Endothelial cell of umbilical vein (primary cell): ENCODE data around the gene PDE10A. TPM values are rescaled to one million over a fixed set of nuclear protein-coding genes. Genes with fewer than 3 reads are reported as not detected.

Experiments used
- BruUV-seq: library from RNA; stranded (reverse); fragments of 400-500 nt; replicated peaks from 2 replicates; lab custom pipeline; 2021; lab: Mats Ljungman, UMichigan
- CTCF ChIA-PET: fragments of 300-600, 350-600 bp; sonication (Branson Sonifier 250); formaldehyde crosslinking; loops from one replicate; lab custom pipeline; 2021; ENCODE audit warnings: antibody characterized with exemption, inconsistent platforms; lab: Charles Lee
- POLR2A ChIA-PET: fragments of 300-600, 350-600 bp; sonication (Branson Sonifier 250); formaldehyde crosslinking; loops from one replicate; lab custom pipeline; 2021; ENCODE audit warnings: antibody characterized with exemption, inconsistent platforms; lab: Charles Lee
- DNase-seq: peaks from one replicate; pipeline ENCODE4 v3.0.0-alpha.2; 2011; ENCODE audit warnings: low read depth, low spot score
- FAIRE-seq: peaks from 2 replicates; lab custom pipeline; 2011; peaks lifted over from hg19 to GRCh38; lab: Jason Lieb, UNC
- H2AFZ ChIP-seq: 2 replicates; pipeline ENCODE4 v1.6.0; 2012; ENCODE audit warnings: low read depth, low read length, control low read depth, inconsistent platforms
- H3K27ac ChIP-seq: 2 replicates; pipeline ENCODE4 v1.5.1; 2011; ENCODE audit warnings: low read depth, mild to moderate bottlenecking, control low read depth, low read length, moderate library complexity; ENCODE audit not compliant: insufficient read depth
- H3K27me3 ChIP-seq, 2 experiments: 2 replicates each; pipeline versions ENCODE4 v1.6.0 to v1.6.1; 2011; ENCODE audit warnings: low read length in 2 of 2, mixed read lengths in 1 of 2; ENCODE audit not compliant: control insufficient read depth in 2 of 2, insufficient read depth in 2 of 2
- H3K36me3 ChIP-seq, 2 experiments: 2 replicates in 1 of 2; 3 replicates in 1 of 2; pipeline ENCODE4 v1.5.1; 2011; ENCODE audit warnings: low read length in 2 of 2, mild to moderate bottlenecking in 1 of 2, moderate library complexity in 1 of 2; ENCODE audit not compliant: control insufficient read depth in 2 of 2, insufficient read depth in 2 of 2; ENCODE audit errors: extremely low read depth in 1 of 2
- H3K4me1 ChIP-seq: 3 replicates; pipeline ENCODE4 v1.5.1; 2011; ENCODE audit warnings: mild to moderate bottlenecking, low read length; ENCODE audit not compliant: control insufficient read depth, insufficient read depth; ENCODE audit errors: extremely low read depth
- H3K4me2 ChIP-seq: 2 replicates; pipeline ENCODE4 v1.6.1; 2011; ENCODE audit warnings: low read length, control low read depth, mixed read lengths; ENCODE audit not compliant: insufficient read depth
- H3K4me3 ChIP-seq, 3 experiments: fragments of 200-600 bp in 1 of 3; sonication (generic), shearing (Covaris generic) in 1 of 3; replicated peaks in 1 of 3; 2 replicates each; pipeline ENCODE4 v1.5.1; 2011 to 2016; ENCODE audit warnings: control low read depth in 3 of 3, low read length in 3 of 3, mild to moderate bottlenecking in 2 of 3, inconsistent platforms in 1 of 3, low read depth in 1 of 3, moderate library complexity in 1 of 3; ENCODE audit not compliant: insufficient read depth in 1 of 3
- H3K79me2 ChIP-seq: 2 replicates; pipeline ENCODE4 v1.6.0; 2012; ENCODE audit warnings: low read length, inconsistent platforms; ENCODE audit not compliant: control insufficient read depth, insufficient read depth
- H3K9ac ChIP-seq: replicated peaks from 2 replicates; pipeline ENCODE3; 2011; ENCODE audit warnings: low read length, control low read depth; ENCODE audit not compliant: insufficient read depth; ENCODE audit errors: extremely low read depth
- H3K9me1 ChIP-seq: replicated peaks from 3 replicates; pipeline ENCODE4 v1.6.0; 2011; ENCODE audit warnings: mild to moderate bottlenecking, low read length; ENCODE audit not compliant: control insufficient read depth, insufficient read depth; ENCODE audit errors: extremely low read depth
- H3K9me3 ChIP-seq: replicated peaks from 2 replicates; pipeline ENCODE4 v1.5.1; 2012; ENCODE audit warnings: low read length, inconsistent platforms; ENCODE audit not compliant: control insufficient read depth, insufficient read depth
- H4K20me1 ChIP-seq: replicated peaks from 2 replicates; pipeline ENCODE3; 2011; ENCODE audit warnings: mild to moderate bottlenecking, low read length; ENCODE audit not compliant: control insufficient read depth, insufficient read depth; ENCODE audit errors: extremely low read depth
- CTCF ChIP-seq, 2 donors: IDR thresholded peaks; 1 replicate in 1 of 2; 2 replicates in 1 of 2; pipeline ENCODE4 v1.5.1; 2011; ENCODE audit warnings: low read length in 2 of 2, mild to moderate bottlenecking in 2 of 2, moderate library complexity in 2 of 2, control low read depth in 1 of 2, inconsistent platforms in 1 of 2, low read depth in 1 of 2; ENCODE audit not compliant: insufficient read depth in 1 of 2; ENCODE audit errors: extremely low read depth in 1 of 2
- EZH2 ChIP-seq: IDR thresholded peaks from 2 replicates; pipeline ENCODE4 v1.6.1; 2012; ENCODE audit warnings: borderline replicate concordance, low read depth, mild to moderate bottlenecking, moderate library complexity, low read length, inconsistent platforms; ENCODE audit not compliant: severe bottlenecking
- FOS ChIP-seq: IDR thresholded peaks from 2 replicates; pipeline ENCODE4 v1.6.1; 2011; ENCODE audit warnings: mild to moderate bottlenecking, low read length, moderate library complexity, borderline replicate concordance; ENCODE audit not compliant: insufficient read depth
- GATA2 ChIP-seq: IDR thresholded peaks from 2 replicates; pipeline ENCODE4 v1.7.0; 2011; ENCODE audit warnings: low read depth, mild to moderate bottlenecking, moderate library complexity, mixed read lengths, low read length; ENCODE audit not compliant: insufficient read length, insufficient read depth
- JUN ChIP-seq: IDR thresholded peaks from 2 replicates; pipeline ENCODE4 v1.6.1; 2011; ENCODE audit warnings: borderline replicate concordance, low read depth; ENCODE audit not compliant: insufficient read length, insufficient read depth
- MAX ChIP-seq: IDR thresholded peaks from 2 replicates; pipeline ENCODE4 v1.6.1; 2011; ENCODE audit not compliant: insufficient read depth, insufficient read length
- MYC ChIP-seq: IDR thresholded peaks from one replicate; pipeline ENCODE4 v1.6.1; 2011; ENCODE audit warnings: mild to moderate bottlenecking, low read depth, low read length
- POLR2AphosphoS5 ChIP-seq: IDR thresholded peaks from 2 replicates; pipeline ENCODE4 v1.6.1; 2012; ENCODE audit warnings: low read depth, mild to moderate bottlenecking, control low read depth, low read length, moderate library complexity; ENCODE audit not compliant: insufficient read depth
- dilution Hi-C: fragments of 300-500 bp; cut with MboI; formaldehyde crosslinking; loops from one replicate; pipeline ENCODE4 v1.15.0; 2019; ENCODE audit warnings: low sequenced_read_pairs; ENCODE audit not compliant: extremely low pct_ligation_motif_present
- intact Hi-C: fragments of 100-400 bp; cut with micrococcal nuclease; formaldehyde crosslinking; loops from one replicate; pipeline ENCODE4 v1.10.0; 2022
- polyA plus RNA-seq, 4 experiments: library from polyadenylated mRNA; depleted of rRNA in 3 of 4; stranded (reverse) in 3 of 4; unstranded in 1 of 4; fragments of >200 nt; gene quantifications; 2 replicates each; pipeline versions ENCODE4 v1.2.1 to v1.2.3, GENCODE V29; 2011 to 2012; ENCODE audit warnings: missing spikeins in 1 of 4
- total RNA-seq: library from RNA; stranded (reverse); gene quantifications from 2 replicates; pipeline ENCODE4 v1.2.3, GENCODE V29; 2021

The PDE10A gene
- total and polyA plus RNA-seq, 2 donors (not counting 3 experiments of a cell fraction or from before 2014, with no cell fraction given): 0.86 to 2.9 TPM

- Histone ChIP-seq H3K4me2 (no peak overlapping the region), H3K9ac (no peak overlapping the region), H3K79me2 (no peaks in the 10 kb centered on the region), H3K27me3 (no peaks in the 10 kb centered on the region), H3K9me3 (no peaks in the 10 kb centered on the region), H3K4me1 (no peaks in the 10 kb centered on the region), H3K36me3 (no peaks in the 10 kb centered on the region), H3K9me1 (no peaks in the 10 kb centered on the region), H2AFZ (no peak overlapping the region), H3K4me3 (no peak overlapping the region), H3K27ac (no peak overlapping the region), H4K20me1 (no peaks in the 10 kb centered on the region)
- FAIRE-seq (no peak), DNase-seq (no peak)
- intact Hi-C loops (loop anchor here (2.0 to 10.0 kb wide), 2 partner anchors 334 to 664 kb away; no protein-coding TSS in a partner anchor), dilution Hi-C loops (no loop called here)
- BruUV-seq: no TSS peak
- ChIA-PET POLR2A (no interaction called here), CTCF (interaction anchor here (1.8 to 4.3 kb wide), 9 partner anchors 14 to 410 kb away, joined by 4 to 164 read pairs (median 34); no protein-coding TSS in a partner anchor)
- TF ChIP-seq GATA2 (no peak), EZH2 (no peak), JUN (no peak), FOS (no peak), MYC (no peak), MAX (no peak), POLR2AphosphoS5 (no peak), CTCF (IDR thresholded peaks at IDR 0.05; ENCODE audit: extremely low read depth in 1 of 2, insufficient read depth in 1 of 2, low read depth in 1 of 2, low read length in 2 of 2) (no peak)
Observed at GRCh38 chr6:165441181-165441580, 221.9 kb downstream of the PDE10A start.
